Activated naive CD4-positive, alpha-beta T cell treated with anti-CD3 and anti-CD28 coated beads, Interleukin-2, amount 10 ng/mL, durations not matched to agents 7 days and 5 days (primary cell): ENCODE measurements around the gene CD69.

Experiments used
- CTCF ChIA-PET: fragments of 350-600 bp; sonication (Branson Sonifier 250); formaldehyde crosslinking; loops from one replicate; lab custom pipeline; 2021; ENCODE audit warnings: antibody characterized with exemption; lab: Charles Lee
- DNase-seq: peaks from one replicate; pipeline ENCODE4 v3.0.0-alpha.2; 2020
- H3K27ac Mint-ChIP-seq: one replicate; pipeline ENCODE4 v1.8.0; 2021; ENCODE audit warnings: mild to moderate bottlenecking, moderate library complexity, mixed read lengths
- H3K27me3 Mint-ChIP-seq: one replicate; pipeline ENCODE4 v1.8.0; 2021; ENCODE audit warnings: mild to moderate bottlenecking, mixed read lengths
- H3K36me3 Mint-ChIP-seq: one replicate; pipeline ENCODE4 v1.8.0; 2021; ENCODE audit warnings: mixed read lengths
- H3K4me1 Mint-ChIP-seq: one replicate; pipeline ENCODE4 v1.8.0; 2021; ENCODE audit warnings: mixed read lengths
- H3K4me3 Mint-ChIP-seq: one replicate; pipeline ENCODE4 v1.8.0; 2021; ENCODE audit warnings: mild to moderate bottlenecking, moderate library complexity, mixed read lengths
- H3K9me3 Mint-ChIP-seq: one replicate; pipeline ENCODE4 v1.8.0; 2021; ENCODE audit warnings: mixed read lengths

The CD69 gene

GRCh38 chr12:9760699-9761418, at the start of gene CD69:
Gene CD69, minus strand, starts transcription at chr12:9760901. Its CDS starts 81 bp downstream, at chr12:9760820.
- CTCF ChIA-PET: interaction anchor here (0.6 to 23.1 kb wide), 6 partner anchors 10 to 163 kb away, joined by 3 to 657 read pairs (median 10); no protein-coding TSS in a partner anchor
- Mint-ChIP-seq H3K36me3 (peaks cover 45% of the 10 kb centered on the region), H3K27me3 (no peaks in the 10 kb centered on the region), H3K4me1 (peaks cover 43% of the 10 kb centered on the region), H3K9me3 (peaks cover 2% of the 10 kb centered on the region), H3K27ac (peak within 1 kb of the TSS; percentile 98), H3K4me3 (peak within 1 kb of the TSS; percentile 98)
- peak; percentile 89 for DNase-seq

GRCh38 chr12:9809866-9810265, 49.2 kb upstream of the CD69 start:
- Mint-ChIP-seq H3K27ac (no peak overlapping the region), H3K9me3 (no peaks in the 10 kb centered on the region), H3K27me3 (peaks cover 30% of the 10 kb centered on the region), H3K4me1 (peaks cover 23% of the 10 kb centered on the region), H3K36me3 (no peaks in the 10 kb centered on the region), H3K4me3 (no peak overlapping the region)
- CTCF ChIA-PET: interaction anchor here (0.9 to 5.6 kb wide), 6 partner anchors 10 to 102 kb away, joined by 3 to 32 read pairs (median 4); no protein-coding TSS in a partner anchor
- no peak for DNase-seq

- CTCF ChIA-PET: interaction anchor here (0.8 to 5.6 kb wide), 5 partner anchors 10 to 131 kb away, joined by 3 to 32 read pairs (median 5); no protein-coding TSS in a partner anchor
- H3K27ac Mint-ChIP-seq: no peak overlapping the region
- peaks cover 22% of the 10 kb centered on the region for H3K4me1 Mint-ChIP-seq
- no peaks in the 10 kb centered on the region for H3K9me3 Mint-ChIP-seq
- no peak overlapping the region for H3K4me3 Mint-ChIP-seq
- no peak for DNase-seq
- no peaks in the 10 kb centered on the region for H3K36me3 Mint-ChIP-seq
- peaks cover 30% of the 10 kb centered on the region for H3K27me3 Mint-ChIP-seq
These were observed 48.6 kb upstream of the CD69 start for GRCh38 chr12:9809338-9809737.

- Mint-ChIP-seq H3K4me3 (no peak overlapping the region), H3K4me1 (peaks cover 14% of the 10 kb centered on the region), H3K27ac (no peak overlapping the region), H3K9me3 (no peaks in the 10 kb centered on the region), H3K36me3 (no peaks in the 10 kb centered on the region), H3K27me3 (peaks cover 26% of the 10 kb centered on the region)
- CTCF ChIA-PET: interaction anchor here (0.8 to 5.6 kb wide), 4 partner anchors 11 to 206 kb away, joined by 3 to 32 read pairs (median 4); no protein-coding TSS in a partner anchor
- DNase-seq: no peak
These were observed 47.8 kb upstream of the CD69 start for GRCh38 chr12:9808504-9808903.

- no peak for DNase-seq
- peaks cover 9% of the 10 kb centered on the region for H3K4me1 Mint-ChIP-seq
- H3K27me3 Mint-ChIP-seq: peaks cover 27% of the 10 kb centered on the region
- no peak overlapping the region for H3K27ac Mint-ChIP-seq
- CTCF ChIA-PET: interaction anchor here (1.3 to 5.6 kb wide), 2 partner anchors 9 to 57 kb away, joined by 8 to 32 read pairs; no protein-coding TSS in a partner anchor
- H3K36me3 Mint-ChIP-seq: no peaks in the 10 kb centered on the region
- H3K9me3 Mint-ChIP-seq: no peaks in the 10 kb centered on the region
- no peak overlapping the region for H3K4me3 Mint-ChIP-seq
These were observed 46.0 kb upstream of the CD69 start for GRCh38 chr12:9806714-9807113.

- DNase-seq: no peak
- Mint-ChIP-seq H3K4me3 (no peak overlapping the region), H3K27me3 (peaks cover 23% of the 10 kb centered on the region), H3K4me1 (peaks cover 7% of the 10 kb centered on the region), H3K36me3 (no peaks in the 10 kb centered on the region), H3K9me3 (peaks cover 3% of the 10 kb centered on the region), H3K27ac (no peak overlapping the region)
- CTCF ChIA-PET: interaction anchor here (1.3 to 5.6 kb wide), 2 partner anchors 8 to 56 kb away, joined by 8 to 32 read pairs; no protein-coding TSS in a partner anchor
These were observed 45.2 kb upstream of the CD69 start for GRCh38 chr12:9805883-9806282.

GRCh38 chr12:9799961-9800360, 39.3 kb upstream of the CD69 start:
- no peak overlapping the region for H3K27ac Mint-ChIP-seq
- CTCF ChIA-PET: interaction anchor here (0.8 to 10.7 kb wide), 6 partner anchors 10 to 340 kb away, joined by 3 to 657 read pairs (median 6); partner anchors contain the start of gene CD69
- H3K4me3 Mint-ChIP-seq: no peak overlapping the region
- H3K27me3 Mint-ChIP-seq: peaks cover 10% of the 10 kb centered on the region
- no peaks in the 10 kb centered on the region for H3K36me3 Mint-ChIP-seq
- H3K9me3 Mint-ChIP-seq: peaks cover 3% of the 10 kb centered on the region
- H3K4me1 Mint-ChIP-seq: peaks cover 29% of the 10 kb centered on the region
- no peak for DNase-seq

GRCh38 chr12:9797722-9798619, 37.3 kb upstream of the CD69 start:
- peak overlapping the region; percentile 74 for H3K4me3 Mint-ChIP-seq
- H3K27me3 Mint-ChIP-seq: peaks cover 4% of the 10 kb centered on the region
- DNase-seq: peak; percentile 81
- H3K36me3 Mint-ChIP-seq: peaks cover 3% of the 10 kb centered on the region
- peaks cover 45% of the 10 kb centered on the region for H3K4me1 Mint-ChIP-seq
- H3K27ac Mint-ChIP-seq: peak overlapping the region; percentile 95
- peaks cover 3% of the 10 kb centered on the region for H3K9me3 Mint-ChIP-seq
- CTCF ChIA-PET: interaction anchor here (0.6 to 10.7 kb wide), 20 partner anchors 8 to 345 kb away, joined by 3 to 657 read pairs (median 4); partner anchors contain the start of genes CD69, CLEC2B and CLEC2D

- H3K27me3 Mint-ChIP-seq: no peaks in the 10 kb centered on the region
- CTCF ChIA-PET: interaction anchor here (1.1 to 10.7 kb wide), 11 partner anchors 11 to 164 kb away, joined by 3 to 657 read pairs (median 6); partner anchors contain the start of genes CD69 and CLEC2B
- peak overlapping the region; percentile 95 for H3K27ac Mint-ChIP-seq
- peaks cover 53% of the 10 kb centered on the region for H3K4me1 Mint-ChIP-seq
- H3K9me3 Mint-ChIP-seq: peaks cover 4% of the 10 kb centered on the region
- H3K4me3 Mint-ChIP-seq: peak overlapping the region; percentile 74
- peaks cover 7% of the 10 kb centered on the region for H3K36me3 Mint-ChIP-seq
- peak; percentile 50 for DNase-seq
These were observed 36.3 kb upstream of the CD69 start for GRCh38 chr12:9796971-9797370.

- DNase-seq: no peak
- Mint-ChIP-seq H3K4me1 (peaks cover 60% of the 10 kb centered on the region), H3K4me3 (peak overlapping the region; percentile 74), H3K27ac (peak overlapping the region; percentile 95), H3K9me3 (peaks cover 6% of the 10 kb centered on the region), H3K27me3 (no peaks in the 10 kb centered on the region), H3K36me3 (peaks cover 13% of the 10 kb centered on the region)
- CTCF ChIA-PET: interaction anchor here (3.2 to 10.7 kb wide), 3 partner anchors 18 to 71 kb away, joined by 15 to 657 read pairs (median 31); partner anchors contain the start of genes CD69 and CLEC2B
These were observed 35.6 kb upstream of the CD69 start for GRCh38 chr12:9796346-9796745.

GRCh38 chr12:9795945-9796344, 35.2 kb upstream of the CD69 start:
- CTCF ChIA-PET: interaction anchor here (5.1 to 10.7 kb wide), 2 partner anchors 19 to 44 kb away, joined by 31 to 657 read pairs; partner anchors contain the start of gene CD69
- no peak for DNase-seq
- Mint-ChIP-seq H3K4me3 (peak overlapping the region; percentile 74), H3K9me3 (peaks cover 3% of the 10 kb centered on the region), H3K36me3 (peaks cover 13% of the 10 kb centered on the region), H3K27ac (peak overlapping the region; percentile 95), H3K4me1 (peaks cover 64% of the 10 kb centered on the region), H3K27me3 (no peaks in the 10 kb centered on the region)

- peak overlapping the region; percentile 95 for H3K27ac Mint-ChIP-seq
- peak overlapping the region; percentile 74 for H3K4me3 Mint-ChIP-seq
- DNase-seq: no peak
- H3K36me3 Mint-ChIP-seq: peaks cover 20% of the 10 kb centered on the region
- H3K9me3 Mint-ChIP-seq: peaks cover 12% of the 10 kb centered on the region
- CTCF ChIA-PET: interaction anchor here (0.7 to 10.7 kb wide), 4 partner anchors 23 to 43 kb away, joined by 3 to 657 read pairs (median 6); partner anchors contain the start of gene CD69
- no peaks in the 10 kb centered on the region for H3K27me3 Mint-ChIP-seq
- H3K4me1 Mint-ChIP-seq: peaks cover 67% of the 10 kb centered on the region
These were observed 33.9 kb upstream of the CD69 start for GRCh38 chr12:9794484-9795093.
